NCI-H526 (cell line): ENCODE results near the gene CPEB3.
"Not testable (repeated sequence)": the region's sequence is repeated elsewhere in the genome, so short reads cannot be mapped to it uniquely, and the experiment has no call there.

ENCODE experiments used
- DNase-seq, 2 experiments: peaks; one replicate each; lab custom pipeline; 2025; lab: John Stamatoyannopoulos, UW

The CPEB3 gene

GRCh38 chr10:92290837-92291615 is at the start of gene CPEB3, which contains the start of gene MARCHF5:
TSS of gene CPEB3 (minus strand) at chr10:92291078. CDS start at chr10:92240350, 50,728 bp downstream.
TSS of gene MARCHF5 (plus strand) at chr10:92291167. CDS start at chr10:92291495, 328 bp downstream.
- DNase-seq = peak; percentile 80 to 96

- DNase-seq = not testable (repeated sequence)
These were observed 39.0 kb upstream of the CPEB3 start for GRCh38 chr10:92329927-92330326.

GRCh38 chr10:92328993-92329392 is 38.1 kb upstream of the CPEB3 start:
- DNase-seq = no peak

- no peak for DNase-seq
These were observed 36.9 kb upstream of the CPEB3 start for GRCh38 chr10:92327445-92328433.

- DNase-seq = no peak
These were observed 32.2 kb upstream of the CPEB3 start for GRCh38 chr10:92323079-92323478.

DNA sequence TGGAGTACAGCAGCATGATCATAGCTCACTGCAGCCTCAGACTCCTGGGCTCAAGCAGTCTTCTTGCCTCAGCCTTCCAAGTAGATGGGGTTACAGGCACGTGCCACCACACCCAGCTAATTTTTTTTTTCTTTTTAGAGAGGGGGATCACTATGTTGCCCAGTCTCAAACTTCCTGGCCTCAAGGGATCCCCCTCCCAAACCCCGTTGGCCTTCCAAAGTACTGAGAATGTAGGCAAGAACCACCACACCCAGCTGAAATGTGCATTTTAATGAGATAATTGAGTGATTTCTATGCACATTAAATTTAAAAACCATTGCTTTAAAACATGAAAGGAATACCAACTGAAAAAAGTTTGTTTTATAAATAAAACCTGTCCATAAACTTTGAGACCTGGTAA is 25.7 kb upstream of the CPEB3 start:
- DNase-seq = no peak

GRCh38 chr10:92313750-92314149 is 22.9 kb upstream of the CPEB3 start:
- no peak for DNase-seq

GRCh38 chr10:92309272-92309671 is 18.4 kb upstream of the CPEB3 start:
- no peak for DNase-seq

- DNase-seq = no peak
These were observed 14.5 kb upstream of the CPEB3 start for GRCh38 chr10:92305133-92306072.

GRCh38 chr10:92304061-92304460 is 13.2 kb upstream of the CPEB3 start:
- no peak for DNase-seq

DNA sequence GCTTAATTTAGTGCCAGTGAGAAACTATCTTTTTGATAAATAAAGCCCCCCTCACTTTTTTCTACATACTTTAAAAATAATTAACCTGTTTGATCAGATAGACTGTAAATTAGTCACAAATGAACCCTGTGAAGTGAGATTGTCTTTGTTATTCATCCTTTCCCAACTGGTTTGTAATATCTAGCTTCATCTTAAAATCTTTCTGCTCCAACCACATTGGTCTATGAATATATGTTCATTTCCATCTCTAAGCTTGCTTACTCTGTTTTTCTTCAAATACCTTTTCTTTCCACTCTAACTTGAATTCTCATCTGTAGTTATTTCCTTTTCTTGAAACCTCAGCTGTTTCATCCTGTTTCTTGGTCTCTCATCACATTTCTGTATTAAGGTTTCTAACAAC is 12.2 kb upstream of the CPEB3 start:
- DNase-seq = no peak

DNA sequence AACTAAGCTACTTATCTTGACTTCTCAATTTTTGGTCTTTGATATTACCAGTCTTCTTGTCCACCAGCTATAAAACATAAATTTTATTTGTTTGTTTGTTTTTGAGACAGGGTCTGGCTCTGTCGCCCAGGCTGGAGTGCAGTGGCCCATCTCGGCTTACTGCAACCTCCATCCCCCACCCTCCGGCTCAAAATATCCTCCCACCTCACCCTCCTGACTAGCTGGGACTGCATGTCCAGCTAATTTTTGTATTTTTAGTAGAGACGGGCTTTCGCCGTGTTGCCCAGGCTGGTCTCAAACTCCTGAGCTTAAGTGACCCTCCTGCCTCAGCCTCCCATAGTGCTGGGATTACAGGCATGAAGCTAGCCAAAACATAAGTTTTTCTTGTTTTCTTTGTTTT is 7.6 kb upstream of the CPEB3 start:
- DNase-seq = no peak

- peak; percentile 4 to 42 for DNase-seq
These were observed 1.3 kb upstream of the CPEB3 start for GRCh38 chr10:92291921-92292845.

GRCh38 chr10:92291616-92291865 is 663 bp upstream of the CPEB3 start:
- DNase-seq = no peak

DNA sequence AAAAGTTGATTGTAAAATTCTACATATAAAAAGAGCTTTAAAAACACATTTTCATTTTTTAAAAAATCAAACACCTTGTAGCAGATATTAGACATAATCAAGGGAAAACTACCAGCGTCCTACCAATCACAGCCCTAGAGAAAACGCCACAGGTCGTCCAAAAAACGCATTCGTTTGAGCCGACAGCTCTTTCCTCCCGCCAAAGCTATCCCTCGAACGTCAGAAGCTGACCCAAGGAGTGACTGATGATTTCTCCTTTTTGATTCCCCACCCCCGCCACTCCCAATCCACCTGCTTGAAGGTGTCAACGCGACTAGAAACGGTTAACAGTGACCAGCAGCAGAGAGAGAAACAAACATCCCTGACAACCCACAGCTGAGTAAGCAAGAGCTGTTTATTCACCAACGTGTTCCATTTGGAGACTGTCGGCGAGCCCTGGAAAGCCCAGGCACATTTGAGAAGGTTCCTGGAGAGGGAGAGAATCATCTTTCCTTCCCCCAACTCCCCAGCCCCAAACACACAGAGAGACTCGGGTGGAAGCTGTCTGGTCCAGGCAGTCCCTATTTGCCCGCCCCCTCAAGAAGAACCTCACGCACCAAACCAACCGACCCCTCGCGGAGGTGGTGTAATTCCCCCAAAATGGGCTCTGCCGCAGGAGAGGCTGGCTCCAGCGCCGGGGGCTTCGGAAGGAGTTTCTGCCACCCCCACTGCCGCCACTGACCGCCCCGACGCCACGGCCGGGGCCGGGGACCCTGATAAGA is 622 bp downstream of the CPEB3 start:
- DNase-seq = peak; percentile 70 to 74

GRCh38 chr10:92284112-92284704 is 6.7 kb downstream of the CPEB3 start:
- no peak for DNase-seq

DNA sequence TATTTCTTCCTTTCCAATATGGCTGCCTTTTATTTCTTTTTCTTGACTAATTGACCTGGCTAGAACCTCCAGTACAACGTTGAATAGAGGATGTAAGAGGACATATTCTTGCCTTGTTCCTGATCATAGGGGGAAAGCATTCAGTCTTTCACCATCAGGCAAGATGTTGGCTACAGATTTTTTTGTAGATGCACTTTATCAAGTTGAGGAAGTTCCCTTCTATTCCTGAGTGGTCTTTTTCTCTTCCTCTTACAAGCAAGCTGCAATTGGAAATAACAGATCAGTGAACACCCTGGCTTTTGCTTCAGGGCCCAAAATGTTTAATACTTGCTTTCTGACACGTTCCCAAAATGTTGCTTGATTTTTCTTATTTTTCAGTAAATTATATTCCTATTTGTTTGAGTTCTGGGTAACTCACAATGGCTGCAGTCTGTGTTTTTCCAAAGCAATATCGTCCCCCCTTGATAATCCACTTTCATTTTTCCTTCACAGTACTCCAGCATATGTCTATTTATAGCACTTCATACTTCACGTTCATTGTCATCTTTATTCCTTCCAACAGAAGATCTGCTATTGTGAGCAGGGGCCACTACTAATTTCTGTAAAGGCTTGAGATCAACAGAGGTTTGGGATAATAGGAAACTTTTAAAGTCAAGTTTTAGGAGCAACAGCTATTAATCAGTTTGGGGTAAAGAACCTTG is 11.7 kb downstream of the CPEB3 start:
- DNase-seq = no peak

DNA sequence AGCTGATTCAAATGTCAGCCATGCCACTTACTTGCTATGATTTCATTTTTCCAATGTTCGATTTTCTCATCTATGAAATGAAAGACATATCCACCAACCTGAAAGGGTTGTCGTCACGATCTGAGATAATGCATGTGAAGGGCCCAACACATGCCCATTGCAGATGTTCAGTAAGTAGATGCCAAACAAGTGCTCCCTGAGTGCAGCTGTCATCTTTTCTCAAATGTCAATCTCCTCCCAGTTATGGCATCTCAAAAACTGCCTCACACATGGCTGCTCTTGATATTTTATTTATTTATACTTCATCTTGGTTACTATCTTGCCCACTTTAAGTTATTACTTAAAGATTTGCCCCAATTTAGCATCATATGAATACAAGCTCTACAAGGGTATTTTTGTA is 16.8 kb downstream of the CPEB3 start:
- DNase-seq = no peak

DNA sequence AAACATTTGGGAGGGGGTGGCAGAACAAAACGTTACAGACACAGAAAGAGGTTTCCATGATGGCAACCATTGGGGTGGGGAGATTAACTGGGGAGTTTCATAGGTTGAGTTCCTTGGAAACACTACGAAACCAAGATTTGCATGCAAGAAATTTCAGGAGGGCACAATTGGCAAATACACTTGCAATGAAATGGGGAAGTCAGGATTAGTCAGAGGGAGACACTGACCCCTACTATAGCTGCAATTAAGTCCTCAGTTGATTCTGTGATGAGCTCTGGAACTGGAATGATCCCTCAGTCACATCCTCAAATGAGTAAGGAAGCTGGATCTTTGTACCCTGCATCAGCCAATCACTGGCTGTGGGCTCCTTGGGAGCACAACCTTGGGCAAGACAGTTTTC is 22.1 kb downstream of the CPEB3 start:
- DNase-seq = no peak
